ENCODE results near the gene ICAM4.

- TF ChIP-seq EZH2 (IDR thresholded peaks at IDR 0.05; ENCODE audit: insufficient read depth, poor library complexity, severe bottlenecking) (no peak), EZH2phosphoT487 (IDR thresholded peaks at IDR 0.05; ENCODE audit: insufficient read depth, low read depth) (no peak)
Measured at GRCh38 chr19:10271543-10272086, 15.1 kb upstream of the ICAM4 start.
